WTC11 (cell line): ENCODE results near the gene TRAPPC3L. TPM values are rescaled to one million over a fixed set of nuclear protein-coding genes. Genes with fewer than 3 reads are reported as not detected.

ENCODE experiments used
- ATAC-seq: fragments of 200-7000 bp; cut with Tn5 transposase; 2 replicates; pipeline ENCODE4 v1.10.0; 2021; ENCODE audit warnings: mild to moderate bottlenecking, moderate library complexity
- Bru-seq: library from RNA; stranded (reverse); fragments of 400-500 nt; gene quantifications from one replicate; lab custom pipeline; 2021; lab: Mats Ljungman, UMichigan
- CTCF ChIA-PET: fragments of 300-600 bp; sonication (Branson Sonifier 250); formaldehyde crosslinking; loops from one replicate; lab custom pipeline; 2021; ENCODE audit warnings: antibody characterized with exemption; lab: Charles Lee
- POLR2A ChIA-PET: fragments of 350-600 bp; sonication (Branson Sonifier 250); formaldehyde crosslinking; loops from one replicate; lab custom pipeline; 2021; ENCODE audit warnings: antibody characterized with exemption; lab: Charles Lee
- DNase-seq: peaks from one replicate; pipeline ENCODE4 v3.0.0; 2021; ENCODE audit warnings: low spot score
- H3K27ac Mint-ChIP-seq: 2 replicates; pipeline ENCODE4 v1.8.0; 2021; ENCODE audit warnings: mixed read lengths
- H3K27me3 Mint-ChIP-seq: 2 replicates; pipeline ENCODE4 v1.8.0; 2021; ENCODE audit warnings: low read depth, mild to moderate bottlenecking, moderate library complexity, mixed read lengths
- H3K36me3 Mint-ChIP-seq: 2 replicates; pipeline ENCODE4 v1.8.0; 2021; ENCODE audit warnings: mixed read lengths
- H3K4me1 Mint-ChIP-seq: 2 replicates; pipeline ENCODE4 v1.8.0; 2022; ENCODE audit warnings: mixed read lengths
- H3K4me3 Mint-ChIP-seq: 2 replicates; pipeline ENCODE4 v1.8.0; 2021; ENCODE audit warnings: mild to moderate bottlenecking, moderate library complexity, mixed read lengths
- H3K9me3 Mint-ChIP-seq: 2 replicates; pipeline ENCODE4 v1.8.0; 2021; ENCODE audit warnings: mixed read lengths
- ARID4B ChIP-seq: sonication (generic); formaldehyde crosslinking; IDR thresholded peaks from 2 replicates; pipeline ENCODE4 v1.8.0; 2023; ENCODE audit warnings: missing genetic modification reagents, mild to moderate bottlenecking, borderline replicate concordance
- E2F1 ChIP-seq: sonication (generic); formaldehyde crosslinking; IDR thresholded peaks from 2 replicates; pipeline ENCODE4 v1.8.0; 2022; ENCODE audit warnings: mild to moderate bottlenecking, missing genetic modification reagents
- E2F5 ChIP-seq: sonication (generic); formaldehyde crosslinking; IDR thresholded peaks from 2 replicates; pipeline ENCODE4 v1.8.1; 2022; ENCODE audit warnings: mild to moderate bottlenecking, moderate library complexity, missing genetic modification reagents
- ELF4 ChIP-seq: sonication (generic); formaldehyde crosslinking; IDR thresholded peaks from 2 replicates; pipeline ENCODE4 v1.8.1; 2022; ENCODE audit warnings: low read depth, mild to moderate bottlenecking, moderate library complexity, missing genetic modification reagents
- FOXJ3 ChIP-seq: sonication (generic); formaldehyde crosslinking; IDR thresholded peaks from 2 replicates; pipeline ENCODE4 v1.9.0; 2021; ENCODE audit warnings: missing genetic modification reagents, mild to moderate bottlenecking, borderline replicate concordance
- GRHL2 ChIP-seq: fragments of 250-450 bp; sonication (Bioruptor Pico); IDR thresholded peaks from 2 replicates; pipeline ENCODE4 v1.8.0; 2022; ENCODE audit warnings: mild to moderate bottlenecking, moderate library complexity; ENCODE audit not compliant: insufficient replicate concordance, severe bottlenecking
- IRF2 ChIP-seq: sonication (generic); formaldehyde crosslinking; IDR thresholded peaks from 2 replicates; pipeline ENCODE4 v1.8.0; 2022; ENCODE audit warnings: low read depth, missing genetic modification reagents, borderline replicate concordance
- MXD4 ChIP-seq: fragments of 250-450 bp; sonication (Bioruptor Pico); IDR thresholded peaks from 2 replicates; pipeline ENCODE4 v1.8.0; 2021; ENCODE audit warnings: mild to moderate bottlenecking, moderate library complexity, borderline replicate concordance
- MYBL2 ChIP-seq: sonication (generic); formaldehyde crosslinking; IDR thresholded peaks from 2 replicates; pipeline ENCODE4 v1.8.1; 2023; ENCODE audit warnings: mild to moderate bottlenecking, moderate library complexity, missing genetic modification reagents
- NR2C2 ChIP-seq: sonication (generic); formaldehyde crosslinking; IDR thresholded peaks from 2 replicates; pipeline ENCODE4 v1.8.0; 2022; ENCODE audit warnings: mild to moderate bottlenecking, missing genetic modification reagents
- NR3C1 ChIP-seq: sonication (generic); formaldehyde crosslinking; conservative IDR thresholded peaks from 2 replicates; pipeline ENCODE4 v1.8.1; 2023; ENCODE audit warnings: low read depth, mild to moderate bottlenecking, missing genetic modification reagents
- OVOL2 ChIP-seq: fragments of 250-450 bp; sonication (Bioruptor Pico); IDR thresholded peaks from 2 replicates; pipeline ENCODE4 v1.9.0; 2021; ENCODE audit warnings: mild to moderate bottlenecking, borderline replicate concordance
- PRRX2 ChIP-seq: fragments of 250-450 bp; sonication (Bioruptor Pico); IDR thresholded peaks from 2 replicates; pipeline ENCODE4 v1.8.0; 2021; ENCODE audit warnings: mild to moderate bottlenecking
- SP1 ChIP-seq: sonication (generic); formaldehyde crosslinking; conservative IDR thresholded peaks from 2 replicates; pipeline ENCODE4 v1.8.1; 2022; ENCODE audit warnings: missing genetic modification reagents
- TEAD4 ChIP-seq: sonication (generic); formaldehyde crosslinking; IDR thresholded peaks from 2 replicates; pipeline ENCODE4 v1.8.0; 2022; ENCODE audit warnings: mild to moderate bottlenecking, missing genetic modification reagents
- ZNF138 ChIP-seq: sonication (generic); formaldehyde crosslinking; conservative IDR thresholded peaks from 2 replicates; pipeline ENCODE4 v1.8.1; 2022; ENCODE audit warnings: mild to moderate bottlenecking, moderate library complexity, missing genetic modification reagents
- ZNF423 ChIP-seq: fragments of 250-450 bp; sonication (Bioruptor Pico); IDR thresholded peaks from 2 replicates; pipeline ENCODE4 v2.1.2; 2022; ENCODE audit warnings: mild to moderate bottlenecking, moderate library complexity
- long read RNA-seq, 3 experiments: library from RNA in 1 of 3; library from capped mRNA in 1 of 3; library from polyadenylated mRNA in 1 of 3; unstranded in 2 of 3; stranded (forward) in 1 of 3; transcript quantifications; one replicate each; pipeline ENCODE4 v2.0.0, GENCODE V29; 2021
- total RNA-seq: library from RNA; stranded (reverse); gene quantifications from 3 replicates; pipeline ENCODE4 v1.2.3, GENCODE V29; 2021
- TF ChIP-seq, protein P1 (sequence below): sonication (generic); formaldehyde crosslinking; IDR thresholded peaks from 2 replicates; pipeline ENCODE4 v1.8.0; 2023; ENCODE audit warnings: mild to moderate bottlenecking, missing genetic modification reagents

Gene TRAPPC3L
- total RNA-seq (not detected in 3 replicates), Bru-seq, nascent RNA (not detected)
- long read RNA-seq, experiment 1, result 0 reads
- long read RNA-seq, experiment 2, result 0 reads
- long read RNA-seq, experiment 3, result 0 reads

DNA sequence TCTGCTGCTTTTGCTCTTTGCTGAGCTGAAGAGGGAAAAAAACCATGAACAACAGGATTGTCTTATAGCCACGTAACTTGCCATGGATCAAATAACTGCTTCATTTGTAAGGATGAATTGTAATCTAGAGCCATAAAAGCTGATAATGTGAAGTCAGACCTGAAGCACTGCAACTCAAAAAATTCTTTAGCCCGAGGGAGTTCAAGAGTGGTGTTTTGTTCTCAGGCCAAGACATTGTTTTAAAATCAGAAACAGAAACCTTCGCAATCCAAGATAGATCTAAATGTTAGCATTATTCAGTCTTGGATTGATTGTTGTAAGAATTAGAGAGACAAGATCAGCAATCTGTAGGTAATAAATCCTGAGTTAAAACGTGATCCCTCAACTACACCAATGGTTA is at the start of gene TRAPPC3L:
Gene TRAPPC3L, minus strand, starts transcription at position 34 of the 400 bp plus-strand sequence. CDS start 170 bp downstream, outside the sequence.
- no peak for TF ChIP-seq E2F1 (CRISPR knock-in tag)
- H3K9me3 Mint-ChIP-seq, result no peaks in the 10 kb centered on the region
- H3K27ac Mint-ChIP-seq, result no peak within 1 kb of the TSS
- DNase-seq (no peak), ATAC-seq (no peak)
- H3K27me3 Mint-ChIP-seq, result no peaks in the 10 kb centered on the region
- CTCF ChIA-PET, result interaction anchor here (1.2 to 1.5 kb wide), 3 partner anchors 258 to 277 kb away, joined by 3 to 5 read pairs (median 3); no protein-coding TSS in a partner anchor
- peaks cover 7% of the 10 kb centered on the region for H3K4me1 Mint-ChIP-seq
- no peak within 1 kb of the TSS for H3K4me3 Mint-ChIP-seq
- no peaks in the 10 kb centered on the region for H3K36me3 Mint-ChIP-seq
- POLR2A ChIA-PET, result no interaction called here

DNA sequence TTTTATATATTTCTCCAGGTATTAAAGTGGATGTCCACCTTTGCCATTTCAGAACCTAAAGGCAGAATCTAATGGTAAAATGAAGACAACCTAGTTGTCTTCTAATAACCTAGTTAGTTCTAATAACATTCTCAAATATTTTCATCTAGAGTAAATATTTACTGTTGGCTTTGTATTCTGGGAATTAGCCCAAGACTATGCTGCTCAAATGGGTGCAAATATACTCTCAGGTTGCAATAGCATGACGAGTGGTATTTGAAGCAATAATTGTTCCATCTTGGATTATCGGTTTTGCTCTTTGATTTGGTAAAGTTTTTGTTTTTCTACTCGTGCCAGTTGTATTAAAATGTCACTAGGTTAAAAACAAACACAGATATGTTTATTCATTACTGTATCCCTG is 49.8 kb upstream of the TRAPPC3L start:
- TF ChIP-seq MXD4 (CRISPR knock-in tag), result no peak
- TF ChIP-seq, protein P1, sequence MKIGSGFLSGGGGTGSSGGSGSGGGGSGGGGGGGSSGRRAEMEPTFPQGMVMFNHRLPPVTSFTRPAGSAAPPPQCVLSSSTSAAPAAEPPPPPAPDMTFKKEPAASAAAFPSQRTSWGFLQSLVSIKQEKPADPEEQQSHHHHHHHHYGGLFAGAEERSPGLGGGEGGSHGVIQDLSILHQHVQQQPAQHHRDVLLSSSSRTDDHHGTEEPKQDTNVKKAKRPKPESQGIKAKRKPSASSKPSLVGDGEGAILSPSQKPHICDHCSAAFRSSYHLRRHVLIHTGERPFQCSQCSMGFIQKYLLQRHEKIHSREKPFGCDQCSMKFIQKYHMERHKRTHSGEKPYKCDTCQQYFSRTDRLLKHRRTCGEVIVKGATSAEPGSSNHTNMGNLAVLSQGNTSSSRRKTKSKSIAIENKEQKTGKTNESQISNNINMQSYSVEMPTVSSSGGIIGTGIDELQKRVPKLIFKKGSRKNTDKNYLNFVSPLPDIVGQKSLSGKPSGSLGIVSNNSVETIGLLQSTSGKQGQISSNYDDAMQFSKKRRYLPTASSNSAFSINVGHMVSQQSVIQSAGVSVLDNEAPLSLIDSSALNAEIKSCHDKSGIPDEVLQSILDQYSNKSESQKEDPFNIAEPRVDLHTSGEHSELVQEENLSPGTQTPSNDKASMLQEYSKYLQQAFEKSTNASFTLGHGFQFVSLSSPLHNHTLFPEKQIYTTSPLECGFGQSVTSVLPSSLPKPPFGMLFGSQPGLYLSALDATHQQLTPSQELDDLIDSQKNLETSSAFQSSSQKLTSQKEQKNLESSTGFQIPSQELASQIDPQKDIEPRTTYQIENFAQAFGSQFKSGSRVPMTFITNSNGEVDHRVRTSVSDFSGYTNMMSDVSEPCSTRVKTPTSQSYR (CRISPR knock-in tag), result no peak
- TF ChIP-seq NR2C2 (CRISPR knock-in tag), result no peak
- no peak for TF ChIP-seq PRRX2
- no peak for TF ChIP-seq ELF4 (CRISPR knock-in tag)
- no peak for TF ChIP-seq ZNF423
- TF ChIP-seq, all 79 proteins: peak for 0
- Mint-ChIP-seq H3K36me3 (peaks cover 23% of the 10 kb centered on the region), H3K9me3 (no peaks in the 10 kb centered on the region), H3K27me3 (no peaks in the 10 kb centered on the region), H3K4me3 (no peak overlapping the region), H3K27ac (no peak overlapping the region), H3K4me1 (no peaks in the 10 kb centered on the region)
- no peak for DNase-seq
- ATAC-seq, result no peak
- CTCF ChIA-PET, result no interaction called here
- POLR2A ChIA-PET, result no interaction called here

- POLR2A ChIA-PET, result no interaction called here
- H3K27ac Mint-ChIP-seq, result no peak overlapping the region
- no peaks in the 10 kb centered on the region for H3K4me1 Mint-ChIP-seq
- no peak overlapping the region for H3K4me3 Mint-ChIP-seq
- no peaks in the 10 kb centered on the region for H3K9me3 Mint-ChIP-seq
- CTCF ChIA-PET, result no interaction called here
- H3K27me3 Mint-ChIP-seq, result no peaks in the 10 kb centered on the region
- no peak for ATAC-seq
- DNase-seq, result no peak
- peaks cover 18% of the 10 kb centered on the region for H3K36me3 Mint-ChIP-seq
- TF ChIP-seq GRHL2 (CRISPR knock-in tag) (no peak), NR3C1 (no peak), SP1 (no peak), ARID4B (CRISPR knock-in tag) (no peak), FOXJ3 (no peak), OVOL2 (no peak), E2F5 (CRISPR knock-in tag) (no peak), MXD4 (CRISPR knock-in tag) (no peak), ZNF138 (CRISPR knock-in tag) (no peak), TEAD4 (no peak), IRF2 (CRISPR knock-in tag) (no peak), MYBL2 (CRISPR knock-in tag) (no peak)
- TF ChIP-seq, protein P1 (CRISPR knock-in tag), result no peak
These were observed 41.3 kb upstream of the TRAPPC3L start for GRCh38 chr6:116586738-116587137.
